Stimulated activated CD4-positive, alpha-beta T cell treated with anti-CD3 and anti-CD28 coated beads, Interleukin-15, amount 100 ng/mL, for 24 hours (primary cell): Measurements from ENCODE around the gene FAIM2.

Experiments
- DNase-seq: peaks from one replicate; pipeline ENCODE4 v3.0.0-alpha.2; 2020

Gene FAIM2

GRCh38 chr12:49903700-49904423 lies at the start of gene FAIM2:
FAIM2 (minus strand) TSS chr12:49903900; CDS start chr12:49903792, 108 bp downstream.
- peak; percentile 64 for DNase-seq

GRCh38 chr12:49953151-49953550 lies 49.5 kb upstream of the FAIM2 start:
- no peak for DNase-seq

GRCh38 chr12:49952391-49953055 lies 48.8 kb upstream of the FAIM2 start:
- DNase-seq, result no peak

- no peak for DNase-seq
These were observed 47.9 kb upstream of the FAIM2 start for GRCh38 chr12:49951411-49952240.

- no peak for DNase-seq
These were observed 46.9 kb upstream of the FAIM2 start, which contains the start of gene AQP2 for GRCh38 chr12:49950273-49951251. AQP2 (plus strand) TSS chr12:49950737; CDS start chr12:49950831, 94 bp downstream.

- DNase-seq, result no peak
These were observed 46.2 kb upstream of the FAIM2 start for GRCh38 chr12:49949866-49950265.

- no peak for DNase-seq
These were observed 45.5 kb upstream of the FAIM2 start for GRCh38 chr12:49948866-49949845.

GRCh38 chr12:49947593-49948226 lies 44.0 kb upstream of the FAIM2 start:
- no peak for DNase-seq

- DNase-seq, result no peak
These were observed 42.8 kb upstream of the FAIM2 start for GRCh38 chr12:49946497-49946896.

- DNase-seq, result no peak
These were observed 42.4 kb upstream of the FAIM2 start for GRCh38 chr12:49946086-49946485.

GRCh38 chr12:49945394-49946080 lies 41.8 kb upstream of the FAIM2 start:
- peak; percentile 94 for DNase-seq

- no peak for DNase-seq
These were observed 41.0 kb upstream of the FAIM2 start for GRCh38 chr12:49944718-49945117.

GRCh38 chr12:49944046-49944445 lies 40.3 kb upstream of the FAIM2 start:
- DNase-seq, result no peak

- no peak for DNase-seq
These were observed 39.9 kb upstream of the FAIM2 start for GRCh38 chr12:49943625-49943960.

GRCh38 chr12:49942921-49943624 lies 39.4 kb upstream of the FAIM2 start:
- no peak for DNase-seq

GRCh38 chr12:49942512-49942893 lies 38.8 kb upstream of the FAIM2 start:
- no peak for DNase-seq

- DNase-seq, result no peak
These were observed 38.1 kb upstream of the FAIM2 start for GRCh38 chr12:49941556-49942511.

- DNase-seq, result no peak
These were observed 36.0 kb upstream of the FAIM2 start for GRCh38 chr12:49939707-49940106.
